ENCODE measurements around the gene ZFP3.

DNA sequence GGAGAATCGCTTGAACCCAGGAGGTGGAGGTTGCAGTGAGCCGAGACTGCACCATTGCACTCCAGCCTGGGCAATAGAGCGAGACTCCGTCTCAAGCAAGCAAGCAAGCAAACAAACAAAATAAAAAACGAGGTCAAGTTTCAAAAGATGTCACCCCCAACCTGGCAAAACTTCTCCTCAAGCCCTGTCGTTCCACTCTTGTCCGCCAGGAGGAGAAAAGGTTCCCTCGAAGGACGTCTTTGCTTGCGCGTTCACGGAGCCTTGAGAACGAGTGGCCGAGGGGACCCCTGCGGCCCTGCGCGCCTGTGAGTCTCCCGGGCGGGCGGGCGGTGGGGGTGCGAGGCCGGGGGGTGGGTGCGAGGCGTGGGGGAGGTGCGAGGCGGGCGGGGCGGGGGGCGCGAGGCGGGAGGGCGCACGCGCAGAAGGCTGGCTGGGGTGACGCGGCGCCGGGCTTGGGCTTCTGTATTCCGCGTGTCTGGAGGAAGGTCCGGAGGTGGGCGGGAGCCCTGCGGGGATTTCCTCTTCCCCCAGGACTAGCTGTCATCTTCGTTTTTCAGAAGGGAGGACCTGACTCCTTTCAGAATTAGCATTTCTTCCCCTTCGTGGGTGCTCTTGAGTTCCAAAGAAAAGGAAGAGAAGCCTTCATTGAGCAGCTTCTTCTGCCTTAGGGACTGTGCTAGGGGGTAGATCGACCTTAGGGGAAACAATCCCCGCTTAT is 46.7 kb upstream of the ZFP3 start:
- TF ChIP-seq, protein P1, sequence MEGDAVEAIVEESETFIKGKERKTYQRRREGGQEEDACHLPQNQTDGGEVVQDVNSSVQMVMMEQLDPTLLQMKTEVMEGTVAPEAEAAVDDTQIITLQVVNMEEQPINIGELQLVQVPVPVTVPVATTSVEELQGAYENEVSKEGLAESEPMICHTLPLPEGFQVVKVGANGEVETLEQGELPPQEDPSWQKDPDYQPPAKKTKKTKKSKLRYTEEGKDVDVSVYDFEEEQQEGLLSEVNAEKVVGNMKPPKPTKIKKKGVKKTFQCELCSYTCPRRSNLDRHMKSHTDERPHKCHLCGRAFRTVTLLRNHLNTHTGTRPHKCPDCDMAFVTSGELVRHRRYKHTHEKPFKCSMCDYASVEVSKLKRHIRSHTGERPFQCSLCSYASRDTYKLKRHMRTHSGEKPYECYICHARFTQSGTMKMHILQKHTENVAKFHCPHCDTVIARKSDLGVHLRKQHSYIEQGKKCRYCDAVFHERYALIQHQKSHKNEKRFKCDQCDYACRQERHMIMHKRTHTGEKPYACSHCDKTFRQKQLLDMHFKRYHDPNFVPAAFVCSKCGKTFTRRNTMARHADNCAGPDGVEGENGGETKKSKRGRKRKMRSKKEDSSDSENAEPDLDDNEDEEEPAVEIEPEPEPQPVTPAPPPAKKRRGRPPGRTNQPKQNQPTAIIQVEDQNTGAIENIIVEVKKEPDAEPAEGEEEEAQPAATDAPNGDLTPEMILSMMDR (conservative IDR thresholded peaks at IDR 0.05; ENCODE audit: low read length), result peak; percentile 72
- no peak for TF ChIP-seq EZH2phosphoT487 (IDR thresholded peaks at IDR 0.05; ENCODE audit: borderline replicate concordance, low read depth, low read length)

Measured in OCI-LY7 (cell line).